Stimulated activated CD8-positive, alpha-beta memory T cell treated with anti-CD3 and anti-CD28 coated beads, Interleukin-15, amount 100 ng/mL, for 4 hours (primary cell): ENCODE results near the gene FER1L5.
"Not testable (repeated sequence)": the region's sequence is repeated elsewhere in the genome, so short reads cannot be mapped to it uniquely, and the experiment has no call there.

ENCODE experiments used
- DNase-seq, 2 donors: peaks; one replicate each; pipeline ENCODE4 v3.0.0-alpha.2; 2020; ENCODE audit warnings: low read depth in 2 of 2

Gene FER1L5

DNA sequence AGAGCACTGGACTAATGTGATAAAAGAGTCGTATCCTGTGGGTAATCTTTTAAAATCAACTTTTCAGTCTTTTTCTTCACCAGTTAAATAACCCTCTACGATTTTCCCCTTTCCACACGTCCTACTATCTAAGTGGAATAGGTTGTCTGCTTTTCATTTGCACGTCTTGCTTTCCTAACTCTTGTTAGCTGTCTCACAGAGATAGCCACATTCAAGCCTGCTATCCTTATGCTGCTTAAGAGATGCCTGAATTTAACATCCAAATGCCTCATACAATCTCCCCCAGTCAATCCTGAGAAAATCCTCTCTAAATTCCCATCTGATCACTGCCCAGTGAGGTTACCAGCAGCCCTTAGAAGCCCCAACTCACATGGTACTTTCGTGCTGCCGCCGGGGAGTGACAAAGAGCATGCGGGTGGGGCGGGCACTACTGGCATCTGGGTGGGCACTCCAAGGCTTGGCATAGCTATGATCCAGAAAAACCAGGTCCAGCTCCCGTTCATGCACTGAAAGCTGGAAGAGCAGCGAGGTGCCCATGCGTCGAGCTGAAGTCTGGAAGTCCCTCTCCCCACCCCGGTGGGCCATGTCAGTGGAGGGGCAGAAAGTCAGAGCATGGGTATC, 5.9 kb upstream of the FER1L5 start:
- DNase-seq: no peak

DNA sequence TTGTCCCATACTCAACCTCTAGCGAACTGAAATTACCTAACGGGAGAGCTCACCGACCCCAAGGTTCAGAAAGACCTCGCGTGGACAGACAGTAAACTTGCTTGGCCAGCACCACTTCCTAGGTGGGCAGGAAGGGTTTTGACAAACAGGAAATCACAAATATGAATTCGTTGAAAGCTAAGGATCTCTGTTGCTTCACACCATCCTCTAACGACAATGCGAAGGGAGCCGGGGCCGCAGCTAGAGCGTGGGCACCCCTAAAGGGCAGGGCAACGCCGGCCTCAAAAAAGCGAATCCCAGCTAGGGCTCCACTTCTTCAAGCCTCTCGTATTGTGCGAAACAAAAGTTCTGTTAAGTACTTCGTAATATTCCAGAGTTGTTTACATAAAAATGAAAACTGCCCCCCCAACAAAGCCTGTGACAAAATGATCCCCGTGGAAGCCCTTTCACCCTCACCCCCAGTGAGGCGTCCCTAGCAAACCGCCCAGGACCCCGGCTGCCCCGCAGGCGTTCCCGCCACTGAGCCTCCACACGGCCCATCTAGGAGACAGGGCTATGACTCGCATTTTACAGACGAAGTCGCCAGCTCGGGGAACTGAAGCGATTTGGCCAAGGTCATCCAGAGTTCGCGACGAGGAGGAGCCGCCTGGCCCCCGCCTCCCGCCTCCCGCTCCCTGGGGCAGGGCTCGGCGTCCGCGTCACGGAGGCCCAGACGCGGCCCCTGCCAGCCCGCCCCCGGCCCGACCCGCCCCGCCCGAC, 5.0 kb upstream of the FER1L5 start:
- DNase-seq: peak; percentile 63 to 65

GRCh38 chr2:96638144-96639121, 4.1 kb upstream of the FER1L5 start, which contains the start of gene KANSL3:
Gene KANSL3, minus strand, starts transcription at chr2:96638312. Its CDS starts 1,177 bp downstream, at chr2:96637135.
- peak; percentile 77 to 79 for DNase-seq

DNA sequence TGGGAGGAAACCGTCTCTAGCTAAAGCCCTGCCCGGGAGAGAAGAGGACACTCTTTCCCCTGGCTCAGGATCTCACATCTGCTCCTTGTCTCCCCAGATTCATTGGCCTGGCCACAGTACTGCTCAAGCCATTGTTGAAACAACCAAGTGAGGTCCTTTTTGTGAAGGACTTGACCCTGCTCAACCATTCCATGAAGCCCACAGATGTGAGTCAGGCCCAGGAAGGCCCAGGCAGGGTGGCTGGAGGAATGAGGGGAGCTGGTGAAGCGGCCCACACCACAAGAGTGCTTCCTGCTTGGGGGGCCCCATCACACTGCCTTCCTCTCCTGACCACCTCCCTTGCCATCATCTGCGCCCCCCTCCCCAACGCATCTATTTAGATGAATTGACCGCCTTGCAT, 5.1 kb downstream of the FER1L5 start:
- DNase-seq: no peak

DNA sequence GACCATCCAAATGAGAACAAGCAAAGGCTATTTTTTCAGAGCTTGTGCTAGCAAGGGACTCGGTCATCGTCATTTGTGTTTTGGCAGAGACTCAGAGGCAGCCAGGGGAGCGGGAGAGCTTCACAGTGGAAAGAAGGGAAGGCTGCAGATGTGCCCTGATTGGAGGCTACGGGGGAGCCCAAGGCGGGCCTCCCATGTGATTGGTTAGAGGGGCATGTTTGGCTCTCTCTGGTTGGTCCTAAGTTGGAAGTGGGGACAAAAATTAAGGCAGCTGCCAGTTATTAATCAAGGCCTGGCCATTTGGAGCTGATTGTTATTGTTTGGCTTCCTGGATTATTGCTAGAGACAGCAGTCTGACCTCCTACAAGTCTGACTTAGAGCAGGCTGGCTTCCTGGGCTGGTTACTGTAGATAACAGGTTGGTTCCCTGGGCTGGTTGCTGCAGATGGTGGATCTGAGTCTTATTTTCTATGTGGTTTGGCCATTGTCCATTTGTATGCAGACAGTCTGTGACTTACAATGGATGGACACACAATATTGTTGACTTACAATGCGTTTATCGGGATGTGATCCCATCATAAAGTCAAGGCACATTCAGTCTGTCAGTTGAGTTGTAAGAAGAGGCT, 5.9 kb downstream of the FER1L5 start:
- DNase-seq: no peak

GRCh38 chr2:96649342-96649741, 6.8 kb downstream of the FER1L5 start:
- DNase-seq: no peak

DNA sequence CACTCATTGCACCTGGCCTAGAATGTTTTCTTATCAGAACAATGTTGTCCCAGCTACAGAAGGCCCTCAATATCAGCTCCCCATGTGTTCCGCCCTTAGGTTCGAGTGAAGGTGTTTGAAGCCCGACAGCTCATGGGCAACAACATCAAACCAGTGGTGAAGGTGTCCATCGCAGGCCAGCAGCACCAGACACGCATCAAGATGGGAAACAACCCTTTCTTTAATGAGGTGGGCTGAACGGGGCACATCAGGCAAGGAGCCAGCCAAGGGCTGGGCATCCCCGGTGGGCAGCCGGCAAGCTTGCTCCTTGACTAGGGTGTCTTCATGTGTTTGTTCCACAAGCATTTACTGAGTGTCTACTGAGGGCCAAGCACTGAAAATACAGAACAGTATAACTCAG, 9.2 kb downstream of the FER1L5 start:
- DNase-seq: no peak

GRCh38 chr2:96654791-96655190, 12.2 kb downstream of the FER1L5 start:
- DNase-seq: not testable (repeated sequence)

DNA sequence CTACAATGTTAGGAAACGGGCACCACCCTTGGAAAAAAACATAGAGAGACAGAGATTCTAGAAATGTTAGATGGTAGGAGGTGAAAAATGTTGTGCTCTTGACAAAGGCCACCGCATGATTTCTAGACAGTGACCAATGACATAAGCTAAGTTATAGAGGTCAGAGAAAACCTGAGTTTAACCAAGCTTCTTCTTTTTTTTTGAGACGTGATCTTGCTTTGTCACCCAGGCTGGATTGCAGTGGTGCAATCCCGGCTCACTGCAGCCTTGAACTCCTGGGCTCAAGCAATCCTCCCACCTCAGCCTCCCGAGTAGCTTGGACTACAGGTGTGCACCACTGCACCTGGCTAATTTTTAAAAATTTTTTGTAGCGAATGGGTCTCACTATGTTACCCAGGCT, 13.0 kb downstream of the FER1L5 start:
- DNase-seq: no peak

DNA sequence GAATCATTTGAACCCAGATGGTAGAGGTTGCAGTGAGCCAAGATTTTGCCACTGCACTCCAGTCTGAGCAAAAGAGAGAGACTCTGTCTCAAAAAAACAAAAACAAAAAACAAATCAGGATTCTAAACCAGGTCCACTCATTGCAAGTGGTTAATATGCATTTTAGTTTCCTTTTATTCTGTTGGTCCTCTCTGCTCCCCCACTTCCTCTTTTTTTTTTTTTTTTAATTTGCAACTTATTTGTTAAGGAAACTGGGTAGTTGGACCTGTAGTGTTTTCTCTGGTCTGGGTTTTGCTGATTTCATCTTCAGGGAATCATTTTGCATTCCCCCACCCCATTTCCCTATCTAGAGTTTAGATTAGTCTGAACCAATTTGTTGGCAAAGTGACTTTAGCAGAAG, 14.0 kb downstream of the FER1L5 start:
- no peak for DNase-seq

DNA sequence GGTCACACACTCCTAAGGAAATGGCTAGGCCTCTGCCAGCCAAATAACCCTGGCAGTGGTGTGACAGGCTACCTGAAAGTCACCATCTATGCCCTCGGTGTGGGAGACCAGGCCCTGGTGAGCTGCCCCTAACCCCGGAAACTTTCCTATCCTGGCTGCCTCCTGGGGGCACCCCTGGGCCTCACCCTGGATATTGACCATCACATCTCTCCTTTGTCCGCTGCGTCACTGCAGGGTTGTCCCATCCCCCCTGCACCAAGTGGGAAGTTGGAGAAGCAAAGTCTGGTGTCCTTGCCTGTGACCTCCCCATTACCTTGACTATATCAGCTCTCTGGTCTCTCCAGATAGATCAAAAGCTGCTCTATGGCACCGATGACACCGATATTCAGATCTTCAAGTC, 18.8 kb downstream of the FER1L5 start:
- DNase-seq: no peak

DNA sequence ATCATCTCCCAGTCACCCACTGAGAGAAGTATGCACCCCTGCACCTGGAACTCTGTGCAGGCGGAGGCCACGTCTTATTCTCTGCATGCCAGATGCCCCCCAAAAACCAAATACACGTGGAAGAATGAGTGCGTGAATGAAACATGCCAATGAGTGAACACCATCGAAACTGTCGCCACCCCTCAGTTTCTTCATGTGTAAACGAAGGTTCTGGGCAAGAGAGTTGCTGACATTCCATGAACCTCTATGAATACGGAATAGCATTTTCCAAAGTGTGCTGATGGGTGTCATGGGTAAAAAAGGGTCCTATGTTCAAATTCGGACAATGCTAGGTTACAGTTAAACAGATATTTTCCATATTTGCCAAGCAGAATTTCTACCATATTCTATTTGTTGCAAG, 19.8 kb downstream of the FER1L5 start:
- DNase-seq: no peak

DNA sequence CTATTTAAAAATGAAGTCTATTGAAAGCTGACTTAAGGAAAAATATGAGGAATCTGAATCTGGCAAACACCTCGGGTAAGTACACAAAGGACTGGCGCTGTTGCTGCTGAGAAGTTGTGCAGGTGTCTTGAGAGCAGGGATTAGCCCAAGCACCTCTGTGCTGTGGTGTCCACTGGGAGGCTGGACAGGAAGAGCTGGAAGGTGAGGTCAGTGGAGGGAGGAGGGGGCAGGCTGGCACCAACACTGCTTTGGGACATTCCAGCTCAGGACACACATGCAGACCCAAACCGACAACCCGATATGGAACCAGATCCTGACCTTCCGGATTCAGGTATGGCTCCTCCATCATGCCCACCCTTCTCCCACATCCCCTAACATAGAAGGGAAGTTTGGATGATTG, 20.6 kb downstream of the FER1L5 start:
- no peak for DNase-seq

DNA sequence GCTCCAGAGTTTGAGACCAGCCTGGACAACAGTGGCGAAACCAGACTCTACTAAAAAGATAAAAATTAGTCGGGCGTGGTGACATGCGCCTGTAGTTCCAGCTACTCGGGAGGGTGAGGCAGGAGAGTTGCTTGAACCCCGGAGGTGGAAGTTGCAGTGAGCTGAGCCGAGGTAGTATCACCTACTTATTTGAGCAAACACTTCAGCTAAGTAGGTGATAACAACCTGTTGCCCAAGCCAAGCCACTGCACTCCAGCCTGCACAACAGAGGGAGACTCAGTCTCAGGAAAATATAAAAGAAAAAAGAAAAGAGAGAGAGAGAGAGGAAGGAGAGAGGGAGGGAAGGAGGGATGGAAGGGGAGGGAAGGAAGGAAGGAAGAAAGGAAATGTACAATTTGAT, 21.3 kb downstream of the FER1L5 start:
- no peak for DNase-seq

DNA sequence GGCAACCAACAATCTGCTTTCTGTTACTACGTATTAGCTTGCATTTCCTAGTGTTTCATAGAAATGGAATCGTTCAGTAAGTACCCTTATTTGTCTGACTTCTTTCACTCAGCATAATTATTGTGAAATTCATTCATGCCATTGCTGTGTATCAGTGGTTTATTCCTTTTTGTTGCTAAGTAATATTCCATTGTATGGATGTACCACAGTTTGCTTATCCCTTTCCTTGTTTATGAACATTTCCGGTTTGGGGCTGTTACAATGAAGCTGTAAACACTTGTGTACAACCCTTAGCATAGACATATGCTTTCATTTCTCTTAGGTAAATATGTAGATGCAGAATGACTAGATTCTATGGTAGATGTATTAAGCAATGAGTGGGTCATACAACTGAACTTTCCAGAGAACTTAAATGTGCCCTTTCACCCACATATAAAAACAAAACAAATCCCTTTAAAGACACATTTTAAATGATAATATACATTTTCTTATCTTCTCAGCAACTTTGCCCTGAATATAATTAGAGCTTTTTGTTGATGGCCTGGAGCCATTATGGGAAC, 21.9 kb downstream of the FER1L5 start:
- no peak for DNase-seq

DNA sequence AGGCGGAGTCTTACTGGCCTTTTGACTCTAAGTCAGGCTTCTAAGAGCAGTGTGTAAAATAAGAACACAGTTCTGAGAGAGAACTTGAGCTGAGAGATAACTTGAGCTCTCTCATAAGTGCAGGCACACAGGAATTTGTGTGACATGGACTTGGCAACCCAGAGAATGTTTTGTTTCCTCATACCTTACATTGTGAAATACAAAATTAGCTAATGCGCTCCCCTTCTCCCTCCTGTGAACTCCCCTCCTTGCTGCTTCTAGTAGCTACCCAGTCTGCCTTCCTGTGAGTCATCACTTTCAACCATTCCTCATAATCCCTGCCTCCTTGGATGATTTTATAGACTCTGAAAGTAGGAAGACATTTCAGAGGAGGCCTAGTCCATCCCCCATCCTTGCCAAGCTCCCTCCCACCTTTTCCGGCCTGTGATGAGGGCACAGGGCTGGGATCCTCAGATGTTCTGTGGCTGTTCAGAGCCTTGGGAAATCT, 22.6 kb downstream of the FER1L5 start:
- DNase-seq: no peak

- DNase-seq: not testable (repeated sequence)
Measured at GRCh38 chr2:96665717-96666116, 23.2 kb downstream of the FER1L5 start.

DNA sequence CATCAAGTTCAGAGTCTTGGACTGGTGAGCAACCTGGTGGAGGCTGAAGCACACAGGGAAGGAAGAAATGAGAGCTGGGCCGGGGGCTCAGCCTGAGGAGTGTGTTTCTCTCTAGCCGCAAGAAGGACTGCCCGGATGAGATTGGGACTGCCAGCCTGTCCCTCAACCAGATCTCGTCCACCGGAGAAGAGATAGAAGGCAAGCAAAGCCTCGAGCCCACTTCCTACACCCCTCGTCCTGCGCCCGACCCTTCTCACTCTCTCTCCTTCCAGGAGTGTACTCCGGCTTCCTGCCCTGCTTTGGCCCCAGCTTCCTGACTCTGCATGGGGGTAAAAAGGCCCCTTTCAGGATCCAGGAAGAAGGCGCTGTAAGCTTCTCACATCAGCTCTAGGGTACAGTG, 26.2 kb downstream of the FER1L5 start:
- no peak for DNase-seq

DNA sequence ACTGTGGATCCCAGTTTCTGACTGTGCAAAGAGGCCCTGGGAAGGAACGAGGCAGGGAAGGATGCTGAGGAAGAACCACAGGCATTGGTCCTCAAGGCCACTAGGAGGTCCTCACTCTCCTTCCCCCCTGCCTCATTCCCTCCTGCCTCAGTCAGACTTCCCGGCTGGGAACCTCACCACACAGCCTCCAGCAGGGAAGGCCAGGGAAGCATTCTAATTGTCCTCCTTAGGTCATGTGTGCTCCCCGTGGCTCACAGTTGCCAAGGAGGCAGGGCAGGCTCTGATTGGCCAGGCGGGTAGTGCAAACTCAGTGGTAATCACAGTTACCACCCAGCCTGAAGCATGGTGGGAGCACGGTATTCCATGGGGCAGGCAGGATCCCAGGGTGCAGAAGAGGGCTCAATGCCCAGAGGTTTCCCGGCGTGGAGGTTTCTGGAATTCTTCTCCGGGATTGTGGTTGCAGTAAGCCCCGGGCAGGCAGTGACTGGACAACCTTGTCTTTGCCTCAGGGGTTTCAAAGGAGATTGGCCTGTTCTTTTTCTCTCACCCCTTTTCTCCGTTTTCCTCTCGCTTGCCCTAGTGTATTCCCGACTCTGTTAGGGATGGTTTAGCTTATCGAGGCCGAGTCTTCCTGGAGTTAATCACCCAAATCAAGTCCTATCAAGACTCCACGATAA, 27.1 kb downstream of the FER1L5 start:
- no peak for DNase-seq

GRCh38 chr2:96679848-96680247, 37.3 kb downstream of the FER1L5 start:
- no peak for DNase-seq
